Liver (tissue), 9 donors: ENCODE results near the gene PPCS. TPM values are rescaled to one million over a fixed set of nuclear protein-coding genes. Genes with fewer than 3 reads are reported as not detected.

Source experiments
- DNase-seq: peaks from one replicate; pipeline ENCODE4 v3.0.0-alpha.2; 2017; ENCODE audit warnings: low spot score
- H3K27ac ChIP-seq, 2 donors: one replicate each; pipeline ENCODE4 v1.7.0; 2013; ENCODE audit warnings: inconsistent platforms in 2 of 2, low read length in 2 of 2, control low read depth in 1 of 2, low read depth in 1 of 2, mild to moderate bottlenecking in 1 of 2
- H3K27me3 ChIP-seq, 4 donors: one replicate each; pipeline versions ENCODE4 v1.6.1 to v1.7.0; 2013; ENCODE audit warnings: low read length in 3 of 4, inconsistent platforms in 1 of 4, mild to moderate bottlenecking in 1 of 4, moderate library complexity in 1 of 4; ENCODE audit not compliant: control insufficient read depth in 4 of 4, insufficient read depth in 4 of 4
- H3K36me3 ChIP-seq, 4 donors: one replicate each; pipeline versions ENCODE4 v1.6.1 to v1.7.0; 2013; ENCODE audit warnings: low read length in 3 of 4, mild to moderate bottlenecking in 3 of 4, low read depth in 1 of 4, moderate library complexity in 1 of 4; ENCODE audit not compliant: control insufficient read depth in 4 of 4, insufficient read depth in 3 of 4
- H3K4me1 ChIP-seq, 4 donors: one replicate each; pipeline versions ENCODE4 v1.6.1 to v1.7.0; 2013; ENCODE audit warnings: low read length in 3 of 4, mild to moderate bottlenecking in 3 of 4, moderate library complexity in 1 of 4; ENCODE audit not compliant: control insufficient read depth in 4 of 4, insufficient read depth in 4 of 4
- H3K4me3 ChIP-seq, 3 donors: one replicate each; pipeline versions ENCODE4 v1.6.1 to v1.7.0; 2013; ENCODE audit warnings: low read length in 3 of 3, control low read depth in 1 of 3, low read depth in 1 of 3, mild to moderate bottlenecking in 1 of 3
- H3K9ac ChIP-seq, 2 donors: one replicate each; pipeline ENCODE4 v1.7.0; 2013; ENCODE audit warnings: low read length in 2 of 2, mild to moderate bottlenecking in 2 of 2, moderate library complexity in 2 of 2, control low read depth in 1 of 2, low read depth in 1 of 2
- H3K9me3 ChIP-seq, 4 donors: one replicate each; pipeline versions ENCODE4 v1.6.1 to v1.7.0; 2013; ENCODE audit warnings: low read length in 3 of 4; ENCODE audit not compliant: control insufficient read depth in 4 of 4
- EGR1 ChIP-seq, 2 donors: IDR thresholded peaks; 2 replicates each; pipeline ENCODE4 v1.6.1; 2016 to 2018; ENCODE audit warnings: antibody characterized with exemption in 2 of 2, low read depth in 2 of 2
- FOXA1 ChIP-seq: IDR thresholded peaks from 2 replicates; pipeline ENCODE4 v1.6.1; 2016; ENCODE audit warnings: antibody characterized with exemption
- FOXA2 ChIP-seq: IDR thresholded peaks from 2 replicates; pipeline ENCODE4 v1.6.1; 2016; ENCODE audit warnings: antibody characterized with exemption
- GABPA ChIP-seq, 2 donors: IDR thresholded peaks in 1 of 2; conservative IDR thresholded peaks in 1 of 2; 2 replicates each; pipeline ENCODE4 v1.6.1; 2016; ENCODE audit warnings: antibody characterized with exemption in 2 of 2, mild to moderate bottlenecking in 1 of 2, moderate library complexity in 1 of 2
- HNF4A ChIP-seq, 2 donors: conservative IDR thresholded peaks; 2 replicates each; pipeline ENCODE4 v1.6.1; 2016; ENCODE audit warnings: antibody characterized with exemption in 2 of 2, mild to moderate bottlenecking in 2 of 2
- HNF4G ChIP-seq: IDR thresholded peaks from 2 replicates; pipeline ENCODE4 v1.6.1; 2016; ENCODE audit warnings: antibody characterized with exemption
- JUND ChIP-seq, 2 donors: IDR thresholded peaks; 2 replicates each; pipeline ENCODE4 v1.6.1; 2016; ENCODE audit warnings: antibody characterized with exemption in 2 of 2
- NR2F2 ChIP-seq: IDR thresholded peaks from 2 replicates; pipeline ENCODE4 v1.6.1; 2016; ENCODE audit warnings: antibody characterized with exemption
- RAD21 ChIP-seq, 2 donors: IDR thresholded peaks; 2 replicates each; pipeline ENCODE4 v1.6.1; 2016; ENCODE audit warnings: antibody characterized with exemption in 2 of 2, mild to moderate bottlenecking in 2 of 2
- RXRA ChIP-seq, 2 donors: IDR thresholded peaks; 2 replicates each; pipeline ENCODE4 v1.6.1; 2017 to 2018; ENCODE audit warnings: antibody characterized with exemption in 2 of 2, mild to moderate bottlenecking in 1 of 2
- SP1 ChIP-seq: IDR thresholded peaks from 2 replicates; pipeline ENCODE4 v1.6.1; 2018; ENCODE audit warnings: antibody characterized with exemption, mild to moderate bottlenecking
- TAF1 ChIP-seq: conservative IDR thresholded peaks from 2 replicates; pipeline ENCODE4 v1.6.1; 2016; ENCODE audit warnings: antibody characterized with exemption, mild to moderate bottlenecking
- YY1 ChIP-seq: IDR thresholded peaks from 2 replicates; pipeline ENCODE4 v1.6.1; 2016; ENCODE audit warnings: antibody characterized with exemption, mild to moderate bottlenecking
- WGBS: extraction: QIAGEN DNeasy Blood & Tissue Kit; methylation state at CpG from one replicate; pipeline ENCODE4 v1.1.7; 2013; 5-methylcytosine and 5-hydroxymethylcytosine counted together
- polyA plus RNA-seq, 2 donors: library from polyadenylated mRNA; stranded (reverse) in 1 of 2; unstranded in 1 of 2; fragments of 200-250 nt in 1 of 2; fragments of >200 nt in 1 of 2; fragmentation: Nextera tagmentation in 1 of 2; extraction: Ambion mirVana in 1 of 2; gene quantifications; one replicate each; pipeline versions ENCODE4 v1.2.1 to v1.2.3, GENCODE V29; 2013 to 2015
- total RNA-seq, 2 donors: library from RNA; depleted of rRNA; stranded (reverse); fragments of >200 nt; gene quantifications; one replicate each; pipeline ENCODE4 v1.2.3, GENCODE V29; 2014
- TF ChIP-seq, protein P1 (sequence below): IDR thresholded peaks from 2 replicates; pipeline ENCODE4 v1.6.1; 2016; ENCODE audit warnings: antibody characterized with exemption
- TF ChIP-seq, protein P2 (sequence below): IDR thresholded peaks from 2 replicates; pipeline ENCODE4 v1.6.1; 2016; ENCODE audit warnings: antibody characterized with exemption
- TF ChIP-seq, protein P3 (sequence below): IDR thresholded peaks from 2 replicates; pipeline ENCODE4 v1.6.1; 2016; ENCODE audit warnings: antibody characterized with exemption, mild to moderate bottlenecking
- TF ChIP-seq, protein P4 (sequence below): IDR thresholded peaks from 2 replicates; pipeline ENCODE4 v1.6.1; 2016; ENCODE audit warnings: antibody characterized with exemption
- TF ChIP-seq, protein P5 (sequence below): fragments of 150-350 bp; IDR thresholded peaks from 2 replicates; pipeline ENCODE4 v1.5.1; 2017; ENCODE audit warnings: improper control_type of control experiment, low read depth, low read length; ENCODE audit not compliant: missing input control
- donor health status: healthy.
- donor health status: healthy.
- donor health status: healthy.
- donor health status: healthy.
- donor health status: healthy.

PPCS gene
- total and polyA plus RNA-seq, 4 donors = 22.2 to 65.4 (median 36.0) TPM

DNA sequence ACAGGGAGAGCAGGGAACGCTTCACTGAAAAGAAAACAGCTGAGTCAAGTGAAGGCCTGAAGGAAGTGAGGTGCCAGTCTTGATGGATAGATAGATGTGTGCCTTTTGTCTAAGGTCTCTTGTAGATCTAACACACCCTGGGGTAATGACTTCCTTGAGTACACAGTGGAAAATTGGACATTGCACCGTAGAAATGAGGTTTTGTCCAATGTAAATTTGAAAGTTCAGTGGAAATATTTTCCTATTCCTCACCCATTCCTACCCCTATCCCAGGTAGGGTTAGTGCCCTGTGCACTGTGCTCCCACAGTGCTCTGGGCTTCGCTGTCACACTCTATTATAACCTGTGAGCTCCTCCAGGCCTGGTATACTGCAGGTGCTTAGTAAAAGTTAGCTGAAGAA is 24.8 kb upstream of the PPCS start:
- no peaks in the 10 kb centered on the region for H3K9me3 ChIP-seq
- DNase-seq = no peak
- no peak overlapping the region for H3K4me3 ChIP-seq
- peak; percentile 77 to 80 for TF ChIP-seq RXRA (IDR thresholded peaks at IDR 0.05)
- peak in 1 of 2 donors; percentile 56 for TF ChIP-seq EGR1 (IDR thresholded peaks at IDR 0.05; ENCODE audit: low read depth in 2 of 2)
- TF ChIP-seq, protein P1, sequence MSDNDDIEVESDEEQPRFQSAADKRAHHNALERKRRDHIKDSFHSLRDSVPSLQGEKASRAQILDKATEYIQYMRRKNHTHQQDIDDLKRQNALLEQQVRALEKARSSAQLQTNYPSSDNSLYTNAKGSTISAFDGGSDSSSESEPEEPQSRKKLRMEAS = peak; percentile 28
- peak; percentile 54 for TF ChIP-seq FOXA2
- TF ChIP-seq RAD21 (IDR thresholded peaks at IDR 0.05) = peak; percentile 18 to 23
- peak; percentile 79 to 83 for TF ChIP-seq HNF4A (conservative IDR thresholded peaks at IDR 0.05)
- no peak for TF ChIP-seq TAF1
- TF ChIP-seq HNF4G = peak; percentile 63
- TF ChIP-seq, protein P2, sequence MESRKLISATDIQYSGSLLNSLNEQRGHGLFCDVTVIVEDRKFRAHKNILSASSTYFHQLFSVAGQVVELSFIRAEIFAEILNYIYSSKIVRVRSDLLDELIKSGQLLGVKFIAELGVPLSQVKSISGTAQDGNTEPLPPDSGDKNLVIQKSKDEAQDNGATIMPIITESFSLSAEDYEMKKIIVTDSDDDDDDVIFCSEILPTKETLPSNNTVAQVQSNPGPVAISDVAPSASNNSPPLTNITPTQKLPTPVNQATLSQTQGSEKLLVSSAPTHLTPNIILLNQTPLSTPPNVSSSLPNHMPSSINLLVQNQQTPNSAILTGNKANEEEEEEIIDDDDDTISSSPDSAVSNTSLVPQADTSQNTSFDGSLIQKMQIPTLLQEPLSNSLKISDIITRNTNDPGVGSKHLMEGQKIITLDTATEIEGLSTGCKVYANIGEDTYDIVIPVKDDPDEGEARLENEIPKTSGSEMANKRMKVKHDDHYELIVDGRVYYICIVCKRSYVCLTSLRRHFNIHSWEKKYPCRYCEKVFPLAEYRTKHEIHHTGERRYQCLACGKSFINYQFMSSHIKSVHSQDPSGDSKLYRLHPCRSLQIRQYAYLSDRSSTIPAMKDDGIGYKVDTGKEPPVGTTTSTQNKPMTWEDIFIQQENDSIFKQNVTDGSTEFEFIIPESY = no peak
- no peak for TF ChIP-seq FOXA1
- TF ChIP-seq, protein P3, sequence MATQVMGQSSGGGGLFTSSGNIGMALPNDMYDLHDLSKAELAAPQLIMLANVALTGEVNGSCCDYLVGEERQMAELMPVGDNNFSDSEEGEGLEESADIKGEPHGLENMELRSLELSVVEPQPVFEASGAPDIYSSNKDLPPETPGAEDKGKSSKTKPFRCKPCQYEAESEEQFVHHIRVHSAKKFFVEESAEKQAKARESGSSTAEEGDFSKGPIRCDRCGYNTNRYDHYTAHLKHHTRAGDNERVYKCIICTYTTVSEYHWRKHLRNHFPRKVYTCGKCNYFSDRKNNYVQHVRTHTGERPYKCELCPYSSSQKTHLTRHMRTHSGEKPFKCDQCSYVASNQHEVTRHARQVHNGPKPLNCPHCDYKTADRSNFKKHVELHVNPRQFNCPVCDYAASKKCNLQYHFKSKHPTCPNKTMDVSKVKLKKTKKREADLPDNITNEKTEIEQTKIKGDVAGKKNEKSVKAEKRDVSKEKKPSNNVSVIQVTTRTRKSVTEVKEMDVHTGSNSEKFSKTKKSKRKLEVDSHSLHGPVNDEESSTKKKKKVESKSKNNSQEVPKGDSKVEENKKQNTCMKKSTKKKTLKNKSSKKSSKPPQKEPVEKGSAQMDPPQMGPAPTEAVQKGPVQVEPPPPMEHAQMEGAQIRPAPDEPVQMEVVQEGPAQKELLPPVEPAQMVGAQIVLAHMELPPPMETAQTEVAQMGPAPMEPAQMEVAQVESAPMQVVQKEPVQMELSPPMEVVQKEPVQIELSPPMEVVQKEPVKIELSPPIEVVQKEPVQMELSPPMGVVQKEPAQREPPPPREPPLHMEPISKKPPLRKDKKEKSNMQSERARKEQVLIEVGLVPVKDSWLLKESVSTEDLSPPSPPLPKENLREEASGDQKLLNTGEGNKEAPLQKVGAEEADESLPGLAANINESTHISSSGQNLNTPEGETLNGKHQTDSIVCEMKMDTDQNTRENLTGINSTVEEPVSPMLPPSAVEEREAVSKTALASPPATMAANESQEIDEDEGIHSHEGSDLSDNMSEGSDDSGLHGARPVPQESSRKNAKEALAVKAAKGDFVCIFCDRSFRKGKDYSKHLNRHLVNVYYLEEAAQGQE = peak; percentile 17
- no peak for TF ChIP-seq NR2F2
- peak; percentile 23 to 41 for TF ChIP-seq JUND (IDR thresholded peaks at IDR 0.05)
- peak; percentile 78 for TF ChIP-seq SP1
- TF ChIP-seq, protein P4, sequence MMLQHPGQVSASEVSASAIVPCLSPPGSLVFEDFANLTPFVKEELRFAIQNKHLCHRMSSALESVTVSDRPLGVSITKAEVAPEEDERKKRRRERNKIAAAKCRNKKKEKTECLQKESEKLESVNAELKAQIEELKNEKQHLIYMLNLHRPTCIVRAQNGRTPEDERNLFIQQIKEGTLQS = no peak
- no peak for TF ChIP-seq YY1
- TF ChIP-seq, protein P5, sequence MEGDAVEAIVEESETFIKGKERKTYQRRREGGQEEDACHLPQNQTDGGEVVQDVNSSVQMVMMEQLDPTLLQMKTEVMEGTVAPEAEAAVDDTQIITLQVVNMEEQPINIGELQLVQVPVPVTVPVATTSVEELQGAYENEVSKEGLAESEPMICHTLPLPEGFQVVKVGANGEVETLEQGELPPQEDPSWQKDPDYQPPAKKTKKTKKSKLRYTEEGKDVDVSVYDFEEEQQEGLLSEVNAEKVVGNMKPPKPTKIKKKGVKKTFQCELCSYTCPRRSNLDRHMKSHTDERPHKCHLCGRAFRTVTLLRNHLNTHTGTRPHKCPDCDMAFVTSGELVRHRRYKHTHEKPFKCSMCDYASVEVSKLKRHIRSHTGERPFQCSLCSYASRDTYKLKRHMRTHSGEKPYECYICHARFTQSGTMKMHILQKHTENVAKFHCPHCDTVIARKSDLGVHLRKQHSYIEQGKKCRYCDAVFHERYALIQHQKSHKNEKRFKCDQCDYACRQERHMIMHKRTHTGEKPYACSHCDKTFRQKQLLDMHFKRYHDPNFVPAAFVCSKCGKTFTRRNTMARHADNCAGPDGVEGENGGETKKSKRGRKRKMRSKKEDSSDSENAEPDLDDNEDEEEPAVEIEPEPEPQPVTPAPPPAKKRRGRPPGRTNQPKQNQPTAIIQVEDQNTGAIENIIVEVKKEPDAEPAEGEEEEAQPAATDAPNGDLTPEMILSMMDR = no peak
- no peak for TF ChIP-seq GABPA (IDR thresholded peaks at IDR 0.05 in 1 of 2, conservative IDR thresholded peaks at IDR 0.05 in 1 of 2)
- H3K4me1 ChIP-seq = peaks cover 0 to 17% (median 16%) of the 10 kb centered on the region in 4 donors
- no peaks in the 10 kb centered on the region for H3K27me3 ChIP-seq
- peaks cover 0 to 4% (median 3%) of the 10 kb centered on the region in 4 donors for H3K36me3 ChIP-seq
- H3K9ac ChIP-seq = no peak overlapping the region
- 34% methylated on average over 3 of the region's 3 CpGs for WGBS
- H3K27ac ChIP-seq = no peak overlapping the region
